ENCODE measurements around the gene DGCR6L.
"Not testable (repeated sequence)": the region's sequence is repeated elsewhere in the genome, so short reads cannot be mapped to it uniquely, and the experiment has no call there.

DGCR6L gene

GRCh38 chr22:20308806-20309650 lies 10.8 kb downstream of the DGCR6L start:
- not testable (repeated sequence) for DNase-seq (ENCODE audit: low spot score)

- not testable (repeated sequence) for DNase-seq (ENCODE audit: low spot score)
These were observed 12.1 kb downstream of the DGCR6L start for GRCh38 chr22:20307448-20308447.

- DNase-seq (ENCODE audit: low spot score), result not testable (repeated sequence)
These were observed 13.0 kb downstream of the DGCR6L start for GRCh38 chr22:20306646-20307447.

- DNase-seq (ENCODE audit: low spot score), result no peak
These were observed 13.8 kb downstream of the DGCR6L start for GRCh38 chr22:20305894-20306645.

DNA sequence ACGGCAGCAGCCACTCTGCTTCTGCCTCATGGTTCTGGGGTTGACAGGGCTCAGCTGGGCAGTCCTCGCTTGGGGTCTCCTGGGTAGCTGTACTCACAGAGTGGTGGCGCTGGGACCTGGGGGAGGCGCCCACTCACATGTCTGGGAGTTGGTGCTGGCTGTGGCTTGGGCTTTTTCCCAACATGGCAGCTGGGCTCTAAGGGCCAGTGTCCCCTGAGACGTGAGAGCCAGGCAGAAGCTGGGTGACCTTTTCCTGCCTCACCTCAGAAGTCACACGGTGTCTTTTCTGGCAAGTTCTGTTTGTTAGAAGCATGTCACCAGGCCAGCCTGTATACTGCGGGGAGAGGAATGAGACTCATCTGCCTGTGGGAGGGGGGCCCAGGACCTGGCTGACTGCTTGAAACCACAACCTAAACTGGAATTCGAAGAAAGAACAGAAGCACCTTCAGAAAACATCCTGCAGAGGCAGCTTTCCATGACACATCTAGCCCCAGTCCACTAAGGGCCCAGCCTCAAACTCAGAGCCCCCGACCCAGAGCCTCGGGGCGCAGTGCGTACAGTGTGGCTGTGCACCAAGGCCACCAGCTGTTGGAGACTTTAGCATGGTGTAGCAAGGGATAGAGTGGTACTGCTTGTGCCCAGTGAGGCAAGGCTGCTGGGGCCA lies 14.5 kb downstream of the DGCR6L start:
- DNase-seq (ENCODE audit: low spot score), result not testable (repeated sequence)

GRCh38 chr22:20304646-20305045 lies 15.2 kb downstream of the DGCR6L start:
- no peak for DNase-seq (ENCODE audit: low spot score)

- not testable (repeated sequence) for DNase-seq (ENCODE audit: low spot score)
These were observed 16.7 kb downstream of the DGCR6L start for GRCh38 chr22:20303229-20303534.

- DNase-seq (ENCODE audit: low spot score), result no peak
These were observed 17.2 kb downstream of the DGCR6L start for GRCh38 chr22:20302438-20303228.

GRCh38 chr22:20299746-20300136 lies 20.1 kb downstream of the DGCR6L start:
- DNase-seq (ENCODE audit: low spot score), result no peak

- DNase-seq (ENCODE audit: low spot score), result peak; percentile 95
These were observed 20.8 kb downstream of the DGCR6L start for GRCh38 chr22:20298803-20299745.

- DNase-seq (ENCODE audit: low spot score), result no peak
These were observed 21.6 kb downstream of the DGCR6L start for GRCh38 chr22:20298110-20298802.

- no peak for DNase-seq (ENCODE audit: low spot score)
These were observed 22.3 kb downstream of the DGCR6L start for GRCh38 chr22:20297414-20298109.

DNA sequence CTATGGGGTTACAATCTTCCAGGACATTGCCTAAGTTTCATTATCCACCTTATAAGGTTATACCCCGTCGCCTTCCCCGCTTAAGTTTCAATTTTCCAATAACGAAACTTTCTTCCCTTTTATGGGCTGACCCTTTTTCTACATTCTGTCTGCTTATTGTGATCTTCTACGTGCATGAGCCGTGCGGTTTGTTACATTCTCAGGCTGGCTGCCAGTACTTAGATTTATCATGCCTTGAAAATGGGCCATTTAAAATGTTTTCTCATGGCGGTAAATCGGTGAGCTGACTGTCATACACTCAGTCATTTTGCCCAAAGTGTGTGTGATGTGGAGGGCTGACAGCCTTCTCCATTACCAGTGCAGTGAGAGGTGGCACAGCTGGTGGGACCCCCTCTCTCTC lies 23.3 kb downstream of the DGCR6L start:
- DNase-seq (ENCODE audit: low spot score), result no peak

DNA sequence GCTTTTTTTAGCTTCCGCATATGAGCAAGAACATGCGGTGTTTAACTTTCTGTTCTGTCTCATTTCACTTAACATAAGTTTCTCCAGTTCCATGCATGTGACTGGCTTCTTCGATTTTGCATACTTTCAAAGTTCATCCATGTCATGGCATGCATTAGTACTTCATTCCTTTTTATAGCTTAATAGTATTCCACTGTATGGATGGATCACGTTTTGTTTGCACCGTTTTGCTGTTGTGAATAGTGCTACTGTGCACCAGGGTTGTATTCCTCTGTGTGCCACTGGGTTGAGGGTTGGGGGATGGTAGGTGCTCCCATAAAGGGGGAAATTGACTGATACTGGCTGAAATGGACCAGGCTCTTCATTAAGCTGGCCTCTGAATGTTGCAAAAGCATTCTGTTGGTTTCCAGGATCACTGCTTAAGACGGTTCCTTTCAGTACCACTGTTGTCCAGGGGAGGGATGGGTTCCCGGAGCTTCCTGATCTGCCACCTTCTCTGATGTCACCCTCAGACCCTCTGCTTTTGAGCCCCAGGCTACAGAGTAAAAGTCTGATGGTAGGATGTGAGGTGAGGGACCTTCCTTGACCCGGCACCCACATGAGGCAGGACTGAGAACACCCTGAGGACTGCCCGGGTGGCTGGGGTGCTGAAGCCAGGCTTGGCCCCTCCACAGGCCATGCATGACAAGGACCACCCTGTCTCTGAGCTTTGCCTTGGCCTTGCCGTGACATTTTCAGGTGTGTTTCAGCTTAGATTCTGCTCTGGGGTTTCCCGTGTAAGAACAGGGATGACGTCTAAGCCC lies 24.4 kb downstream of the DGCR6L start:
- no peak for DNase-seq (ENCODE audit: low spot score)

DNA sequence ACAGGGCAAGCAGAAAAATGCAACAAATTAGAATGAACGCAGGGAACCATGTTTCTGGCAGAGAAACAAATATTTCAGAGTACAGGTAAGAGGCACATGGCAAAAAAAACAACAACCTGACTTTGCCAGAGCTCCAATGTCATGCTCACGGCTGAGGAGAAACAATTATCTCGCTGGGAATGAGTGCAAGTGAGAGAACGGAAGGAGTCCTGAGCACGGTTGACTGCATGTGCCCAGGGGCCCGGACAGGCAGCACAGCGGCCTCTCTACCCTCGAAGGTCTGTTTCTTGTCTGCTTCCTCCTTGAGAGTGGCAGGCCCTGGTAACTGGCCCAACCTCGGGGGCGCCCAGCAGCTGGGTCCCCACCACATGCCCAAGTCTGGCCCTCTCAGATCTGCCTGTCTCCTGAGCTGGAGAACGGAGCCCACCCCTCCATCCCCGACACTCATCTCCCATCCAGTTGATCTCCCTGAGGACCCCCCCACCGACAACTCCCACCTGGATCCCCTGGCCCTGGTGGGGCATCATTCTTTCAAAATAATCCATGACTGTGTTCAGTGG lies 27.1 kb downstream of the DGCR6L start:
- DNase-seq (ENCODE audit: low spot score), result no peak

DNA sequence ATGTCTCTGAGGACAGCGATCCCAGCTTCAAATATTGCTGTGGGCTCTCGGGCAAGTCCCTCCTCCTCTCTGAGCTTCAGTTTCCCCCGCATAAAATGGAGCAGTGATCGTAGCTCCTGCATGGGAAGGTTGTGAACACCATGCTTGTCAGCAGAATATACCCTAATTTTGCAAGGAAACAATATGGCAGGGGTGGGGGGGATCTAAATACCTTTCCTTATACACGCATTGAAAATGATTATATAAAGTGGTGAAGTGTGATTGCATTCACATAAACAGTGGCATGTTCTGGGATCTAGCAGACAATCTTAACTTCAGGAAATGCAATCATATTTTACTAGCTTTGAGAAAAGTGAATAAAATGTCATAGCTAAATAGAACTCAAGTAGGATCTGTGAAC lies 27.8 kb downstream of the DGCR6L start:
- no peak for DNase-seq (ENCODE audit: low spot score)

All from iPS-NIHi11 (cell line).